Forelimb muscle (tissue), 1 donor: Measurements from ENCODE around the gene IGF2. TPM values are rescaled to one million over a fixed set of nuclear protein-coding genes. Genes with fewer than 3 reads are reported as not detected.

Source experiments
- DNase-seq: peaks from one replicate; pipeline ENCODE4 v3.0.0-alpha.2; 2013; ENCODE audit warnings: low read depth
- polyA plus RNA-seq: library from polyadenylated mRNA; unstranded; fragments of 120-200 nt; gene quantifications from one replicate; pipeline ENCODE4 v1.2.1, GENCODE V29; 2013; ENCODE audit not compliant: insufficient read length

Gene IGF2
- polyA plus RNA-seq, 1 donor: 3,671 TPM

DNA sequence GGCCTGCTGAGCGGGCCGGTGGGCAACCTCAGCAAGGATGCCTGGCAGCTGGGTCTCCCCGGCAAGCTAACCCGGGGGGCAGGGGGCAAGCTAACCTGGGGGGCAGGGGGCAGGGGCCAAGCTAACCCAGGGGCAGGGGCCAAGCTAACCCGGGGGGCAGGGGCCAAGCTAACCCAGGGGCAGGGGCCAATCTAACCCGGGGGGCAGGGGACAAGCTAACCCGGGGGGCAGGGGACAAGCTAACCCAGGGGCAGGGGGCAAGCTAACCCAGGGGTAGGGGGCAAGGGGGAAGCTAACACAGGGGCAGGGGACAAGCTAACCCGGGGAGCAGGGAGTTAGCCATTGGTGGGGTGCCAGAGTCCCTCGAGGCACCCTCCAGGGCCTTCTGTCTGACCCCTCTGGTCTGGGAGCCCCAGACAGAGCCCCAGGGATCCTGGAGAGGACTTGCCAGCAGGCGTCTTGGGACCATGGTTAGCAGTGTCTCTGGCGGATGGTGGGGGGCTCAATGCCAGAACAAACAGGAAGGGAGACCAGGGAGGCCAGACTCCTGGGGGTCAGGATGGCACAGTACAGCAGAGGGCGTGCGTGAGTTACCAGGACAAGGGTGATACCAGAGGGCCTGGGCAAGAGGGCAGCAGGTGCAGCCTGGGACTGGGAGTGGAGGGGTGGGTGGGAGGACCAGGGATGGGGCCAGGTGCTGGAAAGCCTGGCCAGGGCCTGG, 16.1 kb downstream of the IGF2 start:
- no peak for DNase-seq

DNA sequence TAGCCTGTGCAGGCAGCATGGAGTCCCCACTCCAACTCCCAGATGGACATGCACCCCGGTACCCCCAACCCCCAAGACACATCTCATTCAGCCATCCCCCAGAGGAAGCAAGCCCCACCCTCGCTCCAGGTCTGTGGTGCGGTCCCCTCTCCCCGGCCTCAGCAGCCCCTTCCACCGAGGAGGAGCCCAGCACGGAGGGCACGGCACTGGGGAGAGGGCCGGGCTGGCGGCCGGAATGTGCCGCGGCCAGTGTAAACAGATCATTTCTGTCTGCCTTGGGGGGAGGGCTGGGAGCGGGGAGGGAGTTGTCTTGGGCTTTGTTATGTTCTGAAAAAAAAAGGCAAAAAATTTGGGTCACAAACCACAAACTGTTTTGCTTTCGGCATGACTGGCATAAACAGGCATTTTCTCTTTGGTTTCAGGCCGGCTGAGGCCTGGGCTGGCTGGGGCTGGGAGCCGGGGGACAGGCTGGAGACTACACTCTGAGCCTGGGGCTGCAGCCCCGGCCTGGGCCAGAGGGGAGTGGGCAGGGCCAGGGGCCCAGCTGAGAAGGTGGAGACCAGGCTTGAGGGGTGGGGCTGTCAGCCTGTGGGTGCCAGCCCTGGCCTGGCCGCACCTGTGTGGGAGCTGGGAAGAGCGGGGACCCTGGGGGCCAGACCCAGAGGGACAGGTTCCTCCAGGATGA, 16.8 kb downstream of the IGF2 start:
- DNase-seq: no peak

DNA sequence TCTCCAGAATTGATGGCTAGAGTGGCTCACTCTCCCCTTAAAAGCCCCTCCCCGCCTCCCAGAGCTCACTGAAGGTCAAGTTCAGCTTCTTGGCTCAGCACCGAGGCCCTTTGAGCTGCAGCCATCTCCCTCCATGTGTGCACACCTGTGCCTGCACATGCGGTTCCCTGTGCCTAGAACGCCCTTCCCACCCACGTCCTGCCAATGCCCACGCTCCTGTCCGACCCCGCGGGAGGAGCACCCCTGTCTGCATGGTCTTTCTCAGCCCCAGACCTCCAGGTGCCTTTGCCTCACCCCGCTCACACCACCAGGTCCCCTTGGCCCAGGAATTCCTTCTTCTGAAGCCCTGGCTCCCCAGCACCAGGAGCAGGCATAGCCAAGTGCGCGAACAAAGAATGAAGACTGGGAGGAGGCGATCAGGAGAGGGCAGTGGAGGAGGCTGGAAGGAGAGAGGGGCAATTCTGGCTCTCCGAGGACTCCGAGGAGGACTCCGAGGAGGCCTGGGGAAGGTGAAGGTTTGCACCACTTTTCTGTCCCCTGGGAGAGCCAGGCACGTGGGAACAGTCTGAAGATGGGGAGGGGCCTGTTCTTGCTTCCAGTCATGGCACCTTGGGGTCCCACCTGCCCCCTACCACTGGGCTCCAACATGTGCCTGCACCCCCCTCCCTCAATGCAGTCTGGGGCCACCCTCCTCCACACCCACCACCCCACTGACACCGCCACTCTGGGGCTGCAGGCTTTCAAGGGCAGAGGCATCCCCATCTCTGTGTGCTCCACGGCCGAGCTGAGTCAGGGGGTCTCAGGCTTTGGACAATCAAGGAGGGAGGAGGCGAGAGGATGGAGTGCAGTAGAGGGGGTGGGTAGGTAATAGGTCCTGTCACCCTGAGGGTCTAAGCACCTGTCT, 17.7 kb downstream of the IGF2 start:
- no peak for DNase-seq

DNA sequence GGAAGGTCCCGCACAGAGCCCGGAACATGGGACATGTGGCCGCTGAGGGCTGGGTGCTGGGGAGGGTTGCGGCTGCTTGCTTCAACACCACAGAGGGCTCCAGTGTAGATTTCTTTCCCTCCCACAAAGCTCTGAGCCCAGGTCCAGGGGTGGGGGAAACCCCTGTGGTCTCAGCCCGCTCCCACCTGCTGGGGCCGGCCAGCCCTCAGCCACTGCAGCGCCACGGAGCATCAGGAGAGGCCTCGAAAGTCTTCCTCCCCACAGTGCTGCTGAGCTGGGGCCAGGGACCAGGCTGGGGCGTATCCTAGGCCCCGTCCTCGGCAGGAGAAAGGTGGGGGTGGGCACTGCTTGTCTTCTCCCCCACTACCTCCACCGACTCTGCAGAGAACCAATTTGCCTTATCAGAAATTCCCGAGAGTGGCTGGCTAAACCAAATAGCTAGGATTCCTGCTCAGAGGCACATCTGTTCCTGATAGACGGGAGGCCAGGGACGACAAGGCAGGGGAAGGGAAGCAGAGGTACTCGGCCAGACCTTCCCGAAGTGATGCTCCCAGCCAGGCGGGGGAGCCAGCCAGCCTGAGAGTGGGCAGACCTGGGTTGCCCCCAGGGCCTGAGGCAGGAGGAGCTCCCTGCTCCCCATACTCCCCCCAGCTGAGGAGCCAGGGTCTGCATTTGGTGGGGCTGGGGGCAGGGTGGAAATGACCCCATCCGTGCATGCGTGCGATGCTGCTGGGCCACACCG, 18.7 kb downstream of the IGF2 start:
- no peak for DNase-seq

DNA sequence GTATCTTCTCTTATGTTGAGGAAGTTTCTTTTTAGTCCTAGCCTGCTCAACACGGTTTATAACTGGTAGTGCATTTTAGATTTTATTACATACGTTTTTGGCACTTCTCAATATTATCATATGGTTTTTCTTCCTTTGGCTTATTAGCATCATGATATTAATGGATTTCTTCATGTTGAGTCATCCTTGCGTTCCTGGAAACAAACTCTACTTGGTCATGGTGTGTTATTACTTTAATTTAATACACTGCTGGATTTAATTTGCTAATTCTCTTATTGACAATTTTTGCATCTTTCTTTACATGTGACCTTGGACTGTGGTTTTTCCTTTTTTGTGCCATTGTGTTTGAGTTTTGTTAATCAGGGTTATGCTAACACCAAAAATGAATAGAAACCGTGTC, 20.5 kb downstream of the IGF2 start:
- no peak for DNase-seq

DNA sequence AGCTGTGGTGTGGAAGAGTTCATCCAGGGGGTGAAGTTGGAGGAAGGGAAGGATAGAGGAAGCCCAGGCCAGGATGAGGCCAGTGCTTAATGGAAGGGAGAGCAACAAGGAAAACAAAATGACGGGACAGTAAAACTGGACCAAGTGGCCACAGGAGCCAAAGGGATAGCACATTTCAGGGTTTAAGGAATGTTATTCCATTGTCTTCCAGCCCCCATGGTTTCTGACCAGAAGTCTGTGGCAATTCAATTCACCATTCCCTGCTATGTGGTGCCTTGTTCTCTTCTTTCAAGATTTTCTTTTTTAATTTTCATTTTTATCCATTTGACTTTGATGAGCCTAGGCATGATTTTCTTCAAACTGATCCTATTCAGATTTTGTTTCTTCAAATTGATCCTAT, 22.5 kb downstream of the IGF2 start:
- DNase-seq: no peak

DNA sequence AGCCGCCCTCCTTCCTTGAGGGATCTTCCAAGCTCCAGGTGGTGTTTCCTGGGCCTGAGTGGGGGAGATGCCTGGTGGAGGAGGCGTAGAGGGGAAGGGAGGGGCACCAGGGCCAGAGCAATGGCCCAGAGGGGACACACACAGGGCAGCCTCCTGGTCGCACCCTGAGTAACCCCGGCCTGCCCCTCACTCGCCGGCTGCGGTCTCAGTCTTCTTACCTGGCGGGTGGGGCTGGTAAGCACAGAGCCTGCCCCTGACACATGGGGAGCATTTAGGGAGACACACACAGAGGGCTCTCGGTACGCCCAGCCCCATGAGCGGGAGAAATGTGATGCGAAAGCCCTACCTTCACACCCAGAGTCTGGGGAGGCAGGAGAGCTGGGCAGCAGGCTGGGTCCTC, 23.9 kb downstream of the IGF2 start:
- DNase-seq: no peak

DNA sequence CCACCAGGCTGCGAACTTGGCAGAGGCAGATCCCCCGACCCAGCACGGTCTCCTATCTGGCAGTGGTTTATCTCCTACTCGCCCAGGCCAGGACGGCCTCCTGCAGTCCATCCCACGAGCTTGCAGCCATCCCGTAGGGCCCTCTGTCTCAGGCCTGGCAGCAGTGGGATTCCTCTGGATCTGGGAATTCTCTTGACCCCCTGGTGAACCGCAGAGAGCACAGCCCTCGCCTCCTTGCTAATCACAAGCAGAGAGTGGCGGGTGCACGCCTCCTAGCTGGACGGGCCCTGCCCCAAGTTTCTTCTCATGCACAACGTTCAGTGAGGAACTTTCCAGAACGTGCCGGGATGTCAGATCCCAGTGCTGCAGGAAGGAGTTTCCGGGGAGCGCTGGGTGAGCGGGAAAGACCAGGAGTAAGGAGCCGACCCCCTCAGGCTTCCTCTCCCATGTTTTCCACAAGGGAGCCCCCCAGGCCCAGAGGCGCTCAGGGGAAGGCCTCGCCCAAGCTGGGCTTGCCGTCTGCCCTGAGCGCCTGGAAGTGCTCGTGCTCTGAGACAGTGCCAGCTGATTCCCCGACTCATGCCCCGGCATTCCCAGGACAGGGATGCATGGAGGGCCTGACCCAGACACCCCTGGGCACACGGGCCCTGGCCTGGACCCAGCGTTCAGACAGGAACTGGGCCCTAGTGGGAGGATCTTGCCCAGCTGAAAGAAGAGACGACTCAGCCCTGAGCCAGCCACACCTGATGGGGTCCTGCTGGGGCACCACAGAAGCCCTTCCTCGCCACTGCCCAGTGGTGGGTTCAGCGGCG, 24.6 kb downstream of the IGF2 start:
- DNase-seq: no peak

DNA sequence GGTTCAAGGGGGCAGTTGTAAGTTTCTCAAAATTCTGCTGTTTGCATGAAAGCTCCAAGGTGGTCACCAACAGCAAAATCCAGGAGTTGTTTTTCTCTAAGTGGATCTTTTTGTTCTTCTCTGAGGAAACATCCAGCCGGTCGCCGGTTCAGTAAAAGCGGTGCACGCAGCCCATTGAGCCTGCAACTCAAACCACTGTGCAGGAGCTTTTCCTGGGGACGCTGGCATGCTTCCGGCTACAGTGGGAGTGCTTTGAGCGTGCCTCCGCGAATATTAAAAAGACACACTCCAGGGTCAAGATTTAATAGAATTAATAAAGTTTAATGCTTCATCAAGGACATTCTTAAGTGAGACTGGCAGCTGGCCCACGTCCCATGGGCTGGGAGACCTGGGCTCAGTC, 25.4 kb downstream of the IGF2 start:
- no peak for DNase-seq

DNA sequence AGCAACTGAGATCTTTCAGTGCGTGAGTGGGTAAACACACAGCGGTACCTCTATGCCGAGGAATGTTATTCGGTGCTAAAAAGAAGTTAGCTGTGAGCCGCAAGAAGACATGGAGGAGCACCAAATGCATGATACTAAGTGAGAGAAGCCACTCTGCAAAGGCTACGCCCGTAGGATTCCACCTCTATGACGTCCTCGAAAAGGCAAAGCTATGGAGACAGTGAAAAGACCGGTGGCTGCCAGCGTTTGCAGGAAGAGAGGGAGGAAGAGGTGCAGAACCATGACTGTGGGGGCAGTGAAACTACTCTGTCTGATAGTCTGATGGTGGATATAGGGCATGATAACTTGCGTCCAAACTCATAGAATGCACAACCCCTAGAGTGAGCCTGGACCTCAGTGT, 28.7 kb downstream of the IGF2 start:
- no peak for DNase-seq

DNA sequence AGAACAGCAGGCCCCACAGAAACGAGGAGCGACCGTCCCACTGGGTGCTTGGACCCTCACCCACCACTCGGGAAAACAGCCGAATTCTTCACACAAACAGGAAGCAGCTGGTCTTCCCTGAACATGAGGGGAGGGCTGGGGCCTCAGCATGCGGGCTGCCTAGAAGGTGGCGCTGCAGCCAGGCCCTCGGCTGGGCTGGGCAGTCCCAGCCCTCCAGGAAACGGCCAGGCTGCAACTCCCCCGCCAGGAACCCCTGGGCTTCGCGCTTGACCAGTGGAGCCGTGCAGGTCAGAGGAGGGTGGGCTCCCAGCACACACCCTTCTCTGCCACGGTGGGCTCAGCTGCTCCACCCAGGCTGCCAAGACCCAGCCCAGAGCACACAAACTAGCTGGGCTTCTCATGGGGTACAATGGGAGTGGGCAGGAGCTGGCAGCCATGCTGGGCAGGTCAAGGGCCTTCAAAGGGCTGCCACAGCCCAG, 29.6 kb downstream of the IGF2 start:
- DNase-seq: no peak

DNA sequence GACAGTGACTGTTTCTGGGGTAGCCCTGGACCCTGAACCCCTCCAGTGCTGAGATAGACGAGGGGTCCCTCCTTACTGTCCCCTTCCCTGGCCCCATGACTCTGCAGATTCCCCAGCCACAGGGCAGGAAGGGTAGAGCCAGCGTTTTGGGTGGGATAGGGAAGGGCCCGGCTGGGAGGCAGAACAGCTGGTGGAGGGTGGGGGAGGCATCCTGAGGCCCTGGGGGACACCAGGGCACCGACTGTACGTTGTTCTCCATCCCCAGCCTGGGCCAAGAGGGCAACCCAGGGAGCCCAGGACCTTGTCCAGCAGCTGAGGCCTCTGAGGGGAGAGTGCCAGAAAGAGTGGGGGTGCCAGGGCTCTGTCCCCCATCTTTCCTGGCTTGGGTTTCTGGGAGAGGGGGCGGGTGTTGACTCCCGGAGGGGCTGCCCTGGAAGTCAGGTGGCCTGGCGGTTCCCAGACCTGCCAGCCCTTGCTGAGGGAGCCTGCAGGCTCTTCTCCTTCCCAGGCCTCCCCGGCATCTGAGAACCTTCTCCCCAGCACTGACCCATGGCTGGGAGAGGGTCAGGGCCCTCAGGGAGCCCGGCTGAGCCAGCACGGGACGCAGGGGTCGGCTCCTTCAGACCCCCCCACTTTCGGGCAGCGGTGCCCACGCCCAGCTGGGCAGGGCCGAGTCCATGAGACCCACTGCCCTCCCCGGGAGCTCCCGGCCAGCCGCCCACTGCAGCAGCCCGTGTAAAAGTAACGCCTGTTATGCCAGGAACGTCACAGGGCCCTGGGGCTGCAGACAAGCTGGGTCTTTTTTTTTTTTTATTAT, 30.3 kb downstream of the IGF2 start:
- DNase-seq: no peak

DNA sequence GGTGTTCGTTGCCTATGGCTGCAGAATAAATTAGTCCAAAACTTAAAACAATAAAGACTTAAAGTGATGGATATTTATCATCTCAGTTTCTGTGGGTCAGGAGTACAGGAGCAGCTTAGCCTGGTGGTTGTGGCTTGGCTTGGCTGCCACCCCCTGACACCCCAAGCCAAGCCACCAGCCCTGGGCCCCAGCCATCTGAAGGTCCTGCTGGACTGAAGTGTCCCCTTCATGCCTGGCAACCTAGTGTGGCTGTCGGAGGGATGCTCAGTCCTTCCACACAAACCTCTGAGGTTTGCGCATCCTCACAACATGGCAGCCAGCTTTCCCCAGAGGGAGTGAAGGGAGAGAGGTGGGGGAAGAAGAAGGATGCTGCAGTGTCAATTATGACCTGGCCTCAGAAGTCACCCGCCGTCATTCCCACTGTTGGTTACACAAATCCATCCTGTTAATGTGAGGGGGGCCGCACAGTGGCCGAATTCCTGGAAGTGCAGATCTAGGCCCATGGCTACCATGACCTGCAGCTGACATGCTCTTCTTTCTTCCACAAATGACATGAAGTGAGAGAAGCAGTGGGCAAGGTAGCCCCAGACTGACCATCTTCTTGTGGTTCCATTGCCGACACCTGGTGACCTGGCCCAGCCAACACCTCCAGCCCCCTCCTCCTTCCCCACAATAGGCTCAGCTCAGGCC, 31.1 kb downstream of the IGF2 start:
- no peak for DNase-seq

DNA sequence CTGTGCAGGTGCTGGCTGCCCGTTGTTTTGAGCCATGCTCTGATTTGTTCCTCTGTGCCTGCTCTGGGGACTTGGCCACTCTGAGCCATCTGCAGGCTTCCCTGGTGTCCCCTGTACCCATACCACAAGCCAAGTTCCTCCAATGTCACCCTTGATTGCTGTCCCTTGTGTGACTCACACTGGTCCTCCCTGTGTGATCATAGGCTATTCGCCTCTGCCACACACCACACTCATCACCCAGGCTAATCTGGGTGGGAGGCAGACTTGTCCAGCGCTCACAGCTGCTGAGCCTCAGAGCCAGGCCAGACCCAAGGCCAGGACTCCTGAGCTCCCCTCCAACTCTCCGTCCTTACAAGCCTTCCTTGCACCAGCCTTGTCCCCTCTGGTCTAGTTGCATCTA, 31.7 kb downstream of the IGF2 start:
- no peak for DNase-seq

DNA sequence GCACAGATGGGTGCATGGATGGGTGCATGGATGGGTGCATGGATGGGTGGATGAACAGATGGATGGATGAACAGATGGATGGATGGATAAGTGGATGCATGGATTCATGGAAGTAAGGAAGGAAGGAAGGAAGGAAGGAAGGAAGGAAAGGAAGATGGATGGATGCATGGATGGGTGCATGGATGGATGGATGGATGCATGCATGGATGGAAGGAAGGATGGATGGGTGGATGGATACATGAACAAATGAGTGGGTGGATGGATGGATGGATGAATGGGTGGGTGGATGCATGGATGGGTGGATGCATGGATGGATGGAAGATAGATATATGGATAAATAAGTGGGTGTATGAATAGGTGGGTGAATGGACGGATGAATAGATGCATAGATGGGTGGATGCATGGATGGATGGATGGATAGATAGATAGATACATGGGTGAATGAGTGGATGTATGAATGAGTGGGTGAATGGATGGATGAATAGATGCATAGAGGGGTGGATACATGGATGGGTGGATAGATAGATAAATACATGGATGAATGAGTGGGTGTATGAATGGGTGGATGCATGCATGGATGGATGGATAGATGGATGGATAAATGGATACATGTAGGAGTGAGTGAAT, 32.5 kb downstream of the IGF2 start:
- DNase-seq: no peak

DNA sequence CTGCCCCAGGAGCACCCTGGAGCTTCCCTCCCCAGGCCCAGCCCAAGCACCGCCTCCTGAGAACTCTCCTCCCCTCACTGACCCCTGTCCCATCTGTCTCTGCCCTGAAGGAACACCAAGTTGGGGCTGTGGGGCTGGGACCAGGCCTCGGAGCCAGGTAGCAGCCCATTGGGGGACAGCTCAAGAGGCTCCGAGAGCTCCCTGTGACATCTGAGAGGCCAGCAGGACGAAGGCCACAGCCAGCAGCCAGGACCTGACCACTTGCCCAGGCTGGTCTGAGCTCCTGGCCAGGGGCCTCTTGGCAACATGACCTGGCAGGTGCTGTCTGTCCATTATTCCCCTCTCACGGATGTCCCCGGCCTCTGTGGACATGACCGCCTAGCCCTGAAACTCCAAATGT, 33.7 kb downstream of the IGF2 start:
- DNase-seq: no peak

DNA sequence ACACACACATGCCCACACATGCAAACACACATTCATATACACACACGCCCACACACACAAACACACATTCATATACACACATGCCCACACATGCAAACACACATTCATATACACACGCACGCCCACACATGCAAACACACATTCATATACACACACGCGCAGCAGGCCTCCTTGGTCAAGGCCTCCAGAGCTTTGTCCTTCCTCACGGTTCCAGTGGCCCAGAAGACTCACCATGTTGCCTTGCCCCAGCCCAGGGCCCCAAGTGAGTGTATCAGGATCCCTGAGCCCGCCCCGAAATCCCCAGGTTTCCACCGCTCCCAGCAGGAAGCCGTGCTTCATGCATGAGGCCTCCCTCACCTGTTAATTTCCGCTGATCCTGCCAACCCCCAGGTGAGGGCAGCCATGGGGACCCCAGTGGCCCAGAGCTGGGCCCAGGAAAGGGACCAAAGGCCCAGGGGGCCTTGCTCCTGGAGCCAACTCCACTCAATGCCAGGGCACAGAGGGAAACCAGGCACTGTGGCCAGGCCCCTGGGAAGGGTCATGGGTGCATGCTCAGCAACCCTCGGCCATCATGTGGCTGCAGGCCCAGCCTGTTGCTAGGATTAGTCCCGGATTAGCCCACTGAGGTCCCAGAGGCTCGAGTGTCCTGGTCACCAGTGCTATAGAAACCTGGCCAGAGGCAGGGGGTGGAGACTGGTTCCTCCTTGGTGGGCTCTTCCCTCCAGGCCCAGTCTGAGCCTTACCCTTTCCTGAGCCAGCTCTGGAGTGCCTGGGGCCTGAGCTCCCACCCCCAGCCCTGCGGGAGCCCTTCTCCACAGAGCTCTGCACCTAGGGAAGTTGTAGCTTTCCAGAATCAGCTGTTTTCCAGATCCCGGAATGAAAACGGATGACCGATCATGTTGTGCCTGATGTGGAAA, 34.4 kb downstream of the IGF2 start:
- DNase-seq: no peak
